Right lobe of liver (tissue), 6 donors: ENCODE measurements around the gene PNPLA7. TPM values are rescaled to one million over a fixed set of nuclear protein-coding genes. Genes with fewer than 3 reads are reported as not detected.

Source experiments
- ATAC-seq, 4 donors: fragments of 200-7000 bp; cut with Tn5 transposase; one replicate each; pipeline ENCODE4 v1.9.1; 2020; ENCODE audit warnings: mild to moderate bottlenecking in 4 of 4, moderate library complexity in 4 of 4
- DNase-seq, 3 donors: peaks; one replicate each; pipeline ENCODE4 v3.0.0-alpha.2; 2020
- H3K27ac ChIP-seq, 3 donors: fragments of 200-600 bp; one replicate each; pipeline ENCODE4 v1.8.0; 2022
- H3K27me3 ChIP-seq, 2 donors: fragments of 200-600 bp; one replicate each; pipeline ENCODE4 v1.8.0; 2022
- H3K36me3 ChIP-seq, 4 donors: fragments of 200-600 bp; sonication (generic) in 1 of 4; one replicate each; pipeline versions ENCODE4 v1.5.1 to v1.8.0; 2017 to 2022; ENCODE audit warnings: control low read depth in 1 of 4
- H3K4me1 ChIP-seq, 4 donors: fragments of 200-600 bp; sonication (generic) in 1 of 4; one replicate each; pipeline versions ENCODE4 v1.5.1 to v1.8.0; 2017 to 2022; ENCODE audit warnings: control low read depth in 1 of 4
- H3K4me3 ChIP-seq, 3 donors: fragments of 200-600 bp; one replicate each; pipeline ENCODE4 v1.8.0; 2022
- H3K9me3 ChIP-seq, 4 donors: fragments of 200-600 bp; sonication (generic) in 1 of 4; one replicate each; pipeline versions ENCODE4 v1.5.1 to v1.8.0; 2017 to 2022; ENCODE audit warnings: control low read depth in 1 of 4
- CTCF ChIP-seq, 4 donors: fragments of 200-600 bp in 3 of 4; fragments of 450-650 bp in 1 of 4; IDR thresholded peaks; one replicate each; pipeline versions ENCODE4 v1.5.1 to v1.8.0; 2016 to 2022; ENCODE audit warnings: antibody characterized with exemption in 4 of 4, mild to moderate bottlenecking in 2 of 4
- POLR2A ChIP-seq: fragments of 450-650 bp; IDR thresholded peaks from one replicate; pipeline ENCODE4 v1.6.1; 2017; ENCODE audit warnings: antibody characterized with exemption, mild to moderate bottlenecking
- WGBS: methylation state at CpG from one replicate; pipeline ENCODE4 v1.1.6; 2018; ENCODE audit warnings: low coverage, low lambda C conversion rate; ENCODE audit not compliant: insufficient coverage; ENCODE audit errors: missing lambda C conversion rate; 5-methylcytosine and 5-hydroxymethylcytosine counted together
- intact Hi-C, 2 donors: fragments of 100-400 bp; cut with DNase I; formaldehyde crosslinking; loops; one replicate each; pipeline versions ENCODE4 v1.11.2 to v1.14.1; 2022
- total RNA-seq, 6 experiments: library from RNA; depleted of rRNA in 2 of 6; stranded (reverse); fragments of >200 nt in 2 of 6; fragmentation: NEBNext Ultra II Directional in 3 of 6; extraction: Animal tissue kit (Norgen Biotek cat#: 25700) in 3 of 6; gene quantifications; one replicate each; pipeline versions ENCODE4 v1.1.0 to v1.2.4, GENCODE V29; 2016 to 2023
- donor health status: DM: no; HTN: yes; CAD: no.
- donor health status: DM: no; HTN: no; CAD: no.
- donor health status: DM: no; HTN: no; CAD: no.
- donor health status: DM: no; HTN: yes; CAD: no.
- donor health status: DM: no; HTN: yes; CAD: no.

Gene PNPLA7
- total RNA-seq, 6 experiments from 2014 or later, result 3.9 to 15.6 (median 7.4) TPM

GRCh38 chr9:137482094-137482781 lies 68.0 kb downstream of the PNPLA7 start:
- H3K4me3 ChIP-seq, result no peak overlapping the region
- DNase-seq, result peak; percentile 81 to 91 (median 89)
- no peaks in the 10 kb centered on the region for H3K9me3 ChIP-seq
- H3K27ac ChIP-seq, result peak overlapping the region; percentile 38 to 90 (median 75)
- peak; percentile 83 to 94 (median 90) for ATAC-seq
- no peak for TF ChIP-seq CTCF (IDR thresholded peaks at IDR 0.05)
- TF ChIP-seq POLR2A, result no peak
- 36% methylated on average over 15 of the region's 26 CpGs for WGBS
- H3K36me3 ChIP-seq, result no peaks in the 10 kb centered on the region
- intact Hi-C loops, result no loop called here
- H3K27me3 ChIP-seq, result no peaks in the 10 kb centered on the region
- peaks cover 0 to 12% (median 6%) of the 10 kb centered on the region in 4 donors for H3K4me1 ChIP-seq

- 100% methylated on average over 1 of the region's 38 CpGs for WGBS
- intact Hi-C loops, result no loop called here
- no peak for TF ChIP-seq POLR2A
- no peak for TF ChIP-seq CTCF (IDR thresholded peaks at IDR 0.05)
- H3K27ac ChIP-seq, result peak overlapping the region in 1 of 3 donors; percentile 90
- ATAC-seq (no peak), DNase-seq (peak; percentile 23 to 59 (median 46))
- H3K4me3 ChIP-seq, result no peak overlapping the region
- H3K36me3 ChIP-seq, result no peaks in the 10 kb centered on the region
- no peaks in the 10 kb centered on the region for H3K27me3 ChIP-seq
- peaks cover 0 to 1% (median 0%) of the 10 kb centered on the region in 4 donors for H3K9me3 ChIP-seq
- peaks cover 0 to 12% (median 6%) of the 10 kb centered on the region in 4 donors for H3K4me1 ChIP-seq
Observed at GRCh38 chr9:137480686-137481683, 69.2 kb downstream of the PNPLA7 start.

- no peak for TF ChIP-seq POLR2A
- no peak for TF ChIP-seq CTCF (IDR thresholded peaks at IDR 0.05)
- intact Hi-C loops, result no loop called here
- Histone ChIP-seq H3K27me3 (no peaks in the 10 kb centered on the region), H3K4me3 (no peak overlapping the region), H3K9me3 (peaks cover 0 to 10% (median 0%) of the 10 kb centered on the region in 4 donors), H3K27ac (no peak overlapping the region), H3K36me3 (no peaks in the 10 kb centered on the region), H3K4me1 (peaks cover 0 to 12% (median 6%) of the 10 kb centered on the region in 4 donors)
- WGBS, result 92% methylated on average over 20 of the region's 32 CpGs
- no peak for ATAC-seq
- DNase-seq, result peak in 1 of 3 donors; percentile 48
Observed at GRCh38 chr9:137479892-137480685, 70.1 kb downstream of the PNPLA7 start.
